Measurements from ENCODE around the gene MSH6. TPM values are rescaled to one million over a fixed set of nuclear protein-coding genes. Genes with fewer than 3 reads are reported as not detected.

MSH6 gene
- total RNA-seq, 2 experiments from 2014 or later = 148 to 150 TPM

DNA sequence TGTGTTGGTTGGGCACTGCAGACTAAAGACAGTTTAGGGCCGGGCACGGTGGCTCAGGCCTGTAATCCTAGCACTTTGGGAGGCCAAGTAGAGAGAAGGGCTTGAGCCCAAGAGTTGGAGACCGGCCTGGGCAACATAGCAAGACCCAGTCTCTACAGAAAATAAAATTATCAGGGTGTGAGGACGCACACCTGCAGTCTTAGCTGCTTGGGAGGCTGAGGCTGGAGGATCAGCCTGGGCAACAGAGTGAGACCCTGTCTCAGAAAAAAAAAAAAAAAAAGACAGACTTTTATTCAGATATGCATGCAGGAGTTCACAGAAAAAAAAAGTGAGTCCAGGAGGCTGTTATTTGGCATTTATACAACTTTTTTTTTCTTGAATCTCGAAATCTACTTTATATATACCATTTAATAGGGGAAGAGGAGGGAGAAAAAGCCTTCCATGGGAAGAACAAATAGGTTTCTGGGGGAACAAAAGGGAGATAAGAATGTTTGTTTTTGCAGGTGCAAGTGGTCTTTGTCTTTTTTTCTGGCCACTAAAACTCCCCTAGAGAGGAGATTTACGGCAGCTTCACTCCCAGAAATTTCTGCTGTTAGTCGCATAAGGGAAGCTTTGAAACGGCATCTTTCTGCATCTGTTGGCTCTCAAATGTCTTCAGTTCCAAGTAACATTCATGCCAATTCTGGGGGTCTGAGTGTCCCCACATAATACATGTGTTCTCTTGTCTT, 4.1 kb upstream of the MSH6 start:
- ChIA-PET POLR2A (no interaction called here), CTCF (interaction anchor here (1.7 kb wide), 1 partner anchor 11 kb away, joined by 4 read pairs; no protein-coding TSS in a partner anchor)

GRCh38 chr2:47779426-47779790, 3.5 kb upstream of the MSH6 start:
- ChIA-PET CTCF (interaction anchor here (1.7 kb wide), 1 partner anchor 12 kb away, joined by 4 read pairs; no protein-coding TSS in a partner anchor), POLR2A (no interaction called here)

GRCh38 chr2:47782381-47782670, 619 bp upstream of the MSH6 start:
- POLR2A ChIA-PET = interaction anchor here (0.9 to 1.0 kb wide), 2 partner anchors 378 to 380 kb away, joined by 3 read pairs; partner anchors contain the start of gene MSH2
- CTCF ChIA-PET = interaction anchor here (2.3 kb wide), 1 partner anchor 15 kb away, joined by 9 read pairs; no protein-coding TSS in a partner anchor

- ChIA-PET CTCF (no interaction called here), POLR2A (interaction anchor here (1.0 to 1.1 kb wide), 2 partner anchors 16 to 35 kb away, joined by 4 read pairs; no protein-coding TSS in a partner anchor)
Measured at GRCh38 chr2:47783486-47784351, 774 bp downstream of the MSH6 start.

GRCh38 chr2:47784352-47784851, 1.5 kb downstream of the MSH6 start:
- POLR2A ChIA-PET = interaction anchor here (0.7 kb wide), 1 partner anchor 868 kb away, joined by 4 read pairs; no protein-coding TSS in a partner anchor
- CTCF ChIA-PET = no interaction called here

- CTCF ChIA-PET = no interaction called here
- POLR2A ChIA-PET = interaction anchor here (0.5 kb wide), 1 partner anchor 66 kb away, joined by 7 read pairs; no protein-coding TSS in a partner anchor
Measured at GRCh38 chr2:47785986-47786385, 3.0 kb downstream of the MSH6 start.

GRCh38 chr2:47796090-47796697, 13.2 kb downstream of the MSH6 start:
- ChIA-PET POLR2A (interaction anchor here (0.6 kb wide), 1 partner anchor 633 kb away, joined by 3 read pairs; no protein-coding TSS in a partner anchor), CTCF (no interaction called here)

- ChIA-PET POLR2A (no interaction called here), CTCF (no interaction called here)
Measured at GRCh38 chr2:47798631-47799030, 15.7 kb downstream of the MSH6 start.

GRCh38 chr2:47799031-47799609, 16.2 kb downstream of the MSH6 start:
- POLR2A ChIA-PET = no interaction called here

GRCh38 chr2:47801118-47801517, 18.2 kb downstream of the MSH6 start:
- CTCF ChIA-PET = no interaction called here

More at GRCh38 chr2:47799031-47799609, 16.2 kb downstream of the MSH6 start:
- CTCF ChIA-PET = no interaction called here

GRCh38 chr2:47803363-47803762, 20.4 kb downstream of the MSH6 start:
- POLR2A ChIA-PET = no interaction called here
- CTCF ChIA-PET = no interaction called here

More at GRCh38 chr2:47801118-47801517, 18.2 kb downstream of the MSH6 start:
- POLR2A ChIA-PET = no interaction called here

GRCh38 chr2:47803770-47804169, 20.8 kb downstream of the MSH6 start:
- POLR2A ChIA-PET = interaction anchor here (0.7 kb wide), 1 partner anchor 279 kb away, joined by 3 read pairs; no protein-coding TSS in a partner anchor
- CTCF ChIA-PET = no interaction called here

- CTCF ChIA-PET = no interaction called here
Measured at GRCh38 chr2:47805850-47806249, 22.9 kb downstream of the MSH6 start.

DNA sequence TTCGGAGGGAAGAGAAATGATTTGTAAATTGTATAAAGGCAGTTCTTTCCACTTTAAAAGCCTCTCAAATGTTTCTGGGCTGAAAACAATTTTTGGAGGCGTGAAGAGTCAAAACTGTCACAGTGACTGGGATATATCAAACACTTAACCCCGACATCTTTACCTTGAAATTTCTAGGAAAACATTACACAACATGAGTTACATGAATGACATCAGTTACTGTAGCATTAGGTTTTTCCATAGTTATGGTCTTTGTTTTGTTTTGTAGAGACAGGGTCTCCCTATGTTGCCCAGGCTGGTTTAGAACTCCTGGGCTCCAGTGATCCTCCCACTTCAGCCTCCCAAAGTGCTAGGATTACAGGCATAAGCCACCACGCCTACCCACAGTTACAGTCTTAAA, 25.7 kb downstream of the MSH6 start:
- ChIA-PET CTCF (no interaction called here), POLR2A (no interaction called here)

More at GRCh38 chr2:47805850-47806249, 22.9 kb downstream of the MSH6 start:
- POLR2A ChIA-PET = no interaction called here

DNA sequence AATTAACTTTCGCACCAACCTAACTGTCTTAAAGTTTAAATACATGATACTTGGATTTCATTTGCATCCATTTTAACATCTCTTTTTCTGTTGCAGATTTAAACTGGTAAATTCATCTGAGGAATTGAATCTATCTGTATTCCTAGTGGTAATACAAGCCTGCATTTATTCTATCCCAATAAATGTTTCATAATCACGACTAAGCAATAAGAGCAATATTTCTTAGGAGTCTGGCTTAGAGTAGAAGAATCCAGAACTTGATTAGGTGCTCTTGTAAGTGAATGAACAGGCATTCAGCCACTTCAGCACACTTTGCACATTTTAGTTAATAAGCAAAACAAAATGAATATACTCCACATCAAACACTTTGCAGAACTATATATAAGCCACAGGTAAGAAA, 27.0 kb downstream of the MSH6 start:
- ChIA-PET POLR2A (no interaction called here), CTCF (no interaction called here)

DNA sequence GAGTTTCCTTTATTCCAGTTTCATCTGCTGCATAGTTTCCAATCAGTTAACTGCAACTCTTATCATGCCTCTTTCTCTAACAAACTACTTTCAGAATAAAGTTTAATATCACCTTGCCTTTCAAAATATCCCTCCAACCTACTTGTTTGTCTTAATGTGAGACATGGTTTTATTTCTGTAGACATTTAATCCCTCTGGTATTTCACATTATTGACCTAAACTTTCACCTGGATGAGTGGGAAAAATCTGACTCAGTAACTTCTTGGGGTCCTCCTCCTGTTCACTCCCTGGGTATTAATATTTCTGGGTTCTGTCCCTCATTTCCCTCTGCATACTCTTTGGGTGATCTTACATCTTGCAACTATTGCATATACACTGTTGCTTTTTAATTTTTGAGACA, 27.9 kb downstream of the MSH6 start:
- ChIA-PET CTCF (interaction anchor here (0.6 kb wide), 1 partner anchor 17 kb away, joined by 3 read pairs; no protein-coding TSS in a partner anchor), POLR2A (no interaction called here)

GRCh38 chr2:47811668-47812067, 28.7 kb downstream of the MSH6 start:
- CTCF ChIA-PET = no interaction called here
- POLR2A ChIA-PET = no interaction called here

- ChIA-PET POLR2A (no interaction called here), CTCF (no interaction called here)
Measured at GRCh38 chr2:47815764-47816163, 32.8 kb downstream of the MSH6 start.

GRCh38 chr2:47818777-47819176, 35.8 kb downstream of the MSH6 start:
- POLR2A ChIA-PET = interaction anchor here (0.6 to 0.7 kb wide), 2 partner anchors 35 to 81 kb away, joined by 4 to 5 read pairs; partner anchors contain the start of gene MSH6
- CTCF ChIA-PET = interaction anchor here (0.6 kb wide), 1 partner anchor 584 kb away, joined by 3 read pairs; no protein-coding TSS in a partner anchor

GRCh38 chr2:47819834-47820233, 36.9 kb downstream of the MSH6 start:
- CTCF ChIA-PET = no interaction called here

More at GRCh38 chr2:47819834-47820233, 36.9 kb downstream of the MSH6 start:
- POLR2A ChIA-PET = no interaction called here

All from activated CD8-positive, alpha-beta memory T cell treated with anti-CD3 and anti-CD28 coated beads for 36 hours (primary cell).